ENCODE measurements around the gene WWTR1. TPM values are rescaled to one million over a fixed set of nuclear protein-coding genes. Genes with fewer than 3 reads are reported as not detected.
A peak's percentile ranks its signal among the peaks of the same experiment; 100 is the strongest.

The WWTR1 gene
- polyA plus RNA-seq, 1 donor: 29.2 TPM

DNA sequence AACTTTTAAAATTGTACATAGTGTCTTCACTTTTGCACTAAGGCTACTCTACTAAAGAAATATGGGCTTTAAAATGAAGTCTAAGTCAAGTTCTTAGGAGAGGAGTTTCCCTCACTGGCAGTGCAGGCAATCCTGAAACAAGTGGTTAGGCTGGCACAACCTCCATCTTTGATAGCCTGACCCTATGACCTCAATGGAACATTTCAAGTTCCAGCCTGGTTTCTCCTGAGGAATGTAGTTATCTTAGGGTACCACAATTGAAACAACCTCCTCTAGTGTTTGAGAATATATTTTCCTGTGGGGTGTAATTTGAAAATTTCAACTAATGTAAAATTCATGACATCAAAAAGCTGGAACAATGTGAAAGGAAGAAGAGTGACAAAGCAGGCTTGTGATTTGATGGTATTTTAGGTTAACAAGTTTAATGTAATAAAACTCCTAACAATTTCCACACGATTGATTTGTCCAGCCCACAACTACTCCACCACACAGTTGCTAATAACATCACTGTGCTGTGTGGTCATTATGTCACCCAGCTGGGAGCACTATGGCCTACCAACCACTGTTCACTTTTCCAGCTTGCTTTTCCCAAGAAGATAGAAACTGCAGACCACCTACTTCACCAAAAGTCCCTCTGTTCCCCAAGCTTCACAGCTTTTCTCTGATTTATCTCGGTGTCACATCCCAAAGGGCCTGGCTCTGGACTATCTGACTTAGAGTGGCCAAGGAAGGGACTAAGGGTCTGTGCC, 1.8 kb downstream of the WWTR1 start:
- WGBS (ENCODE audit: insufficient coverage, low lambda C conversion rate): no CpG with 5 or more reads among the region's 2 CpGs
- peaks cover 5% of the 10 kb centered on the region for H3K4me1 ChIP-seq (ENCODE audit: control insufficient read depth, insufficient read depth, low read length)
- no peak for DNase-seq

DNA sequence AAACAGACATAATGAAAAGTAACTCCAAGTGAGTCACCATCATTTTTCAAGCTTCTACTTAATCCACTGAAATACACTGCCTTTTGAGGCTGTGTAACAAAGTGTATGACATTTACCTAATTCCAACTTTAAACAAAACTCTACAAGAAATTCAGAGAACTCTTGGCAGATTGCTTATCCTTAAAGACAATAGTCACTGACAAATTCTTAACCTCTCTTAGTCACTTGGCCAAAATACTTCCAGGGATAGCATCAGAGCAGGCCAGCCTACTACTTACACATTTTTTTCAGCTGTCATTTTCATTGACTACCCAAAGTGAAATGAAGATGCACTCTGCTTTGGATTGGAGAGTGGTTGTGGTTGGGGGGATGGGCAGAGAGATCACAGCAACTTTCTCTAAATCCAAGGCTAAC, 3.6 kb downstream of the WWTR1 start:
- DNase-seq: no peak
- H3K27me3 ChIP-seq (ENCODE audit: control insufficient read depth, insufficient read depth, low read length): no peaks in the 10 kb centered on the region
- H3K4me3 ChIP-seq (ENCODE audit: low read length): no peak overlapping the region
- peaks cover 5% of the 10 kb centered on the region for H3K4me1 ChIP-seq (ENCODE audit: control insufficient read depth, insufficient read depth, low read length)
- H3K9me3 ChIP-seq (ENCODE audit: control insufficient read depth, low read depth, low read length): no peaks in the 10 kb centered on the region
- peaks cover 2% of the 10 kb centered on the region for H3K36me3 ChIP-seq (ENCODE audit: control insufficient read depth, insufficient read depth, low read length)
- H3K27ac ChIP-seq (ENCODE audit: low read length): no peak overlapping the region

More for the DNA sequence above, 1.8 kb downstream of the WWTR1 start:
- Histone ChIP-seq H3K9me3 (ENCODE audit: control insufficient read depth, low read depth, low read length) (no peaks in the 10 kb centered on the region), H3K27me3 (ENCODE audit: control insufficient read depth, insufficient read depth, low read length) (no peaks in the 10 kb centered on the region), H3K27ac (ENCODE audit: low read length) (peak overlapping the region; percentile 38), H3K36me3 (ENCODE audit: control insufficient read depth, insufficient read depth, low read length) (peaks cover 2% of the 10 kb centered on the region), H3K4me3 (ENCODE audit: low read length) (peak overlapping the region; percentile 57)

DNA sequence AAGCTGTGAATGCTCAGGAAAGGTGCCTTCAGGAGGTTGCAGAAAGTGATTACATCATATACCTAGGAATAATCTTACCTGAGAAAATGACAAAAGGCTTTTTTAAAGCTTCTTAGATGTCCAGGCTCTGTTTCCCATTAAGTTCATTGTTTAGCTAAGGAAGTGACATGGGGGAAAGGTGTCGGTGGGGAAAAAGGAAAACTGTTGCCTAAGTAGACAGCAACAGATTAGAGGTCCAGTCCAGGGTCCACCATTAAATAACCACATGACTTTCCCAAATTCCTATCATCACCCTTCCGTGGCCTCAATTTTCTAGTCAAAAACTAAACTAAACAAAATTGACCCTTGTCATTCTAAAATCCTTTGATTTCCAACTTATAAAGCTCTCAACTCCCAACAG, 4.3 kb downstream of the WWTR1 start:
- DNase-seq: no peak
- H3K27me3 ChIP-seq (ENCODE audit: control insufficient read depth, insufficient read depth, low read length): no peaks in the 10 kb centered on the region
- H3K9me3 ChIP-seq (ENCODE audit: control insufficient read depth, low read depth, low read length): no peaks in the 10 kb centered on the region
- no CpG with 5 or more reads among the region's 2 CpGs for WGBS (ENCODE audit: insufficient coverage, low lambda C conversion rate)
- no peak overlapping the region for H3K4me3 ChIP-seq (ENCODE audit: low read length)
- peaks cover 1% of the 10 kb centered on the region for H3K4me1 ChIP-seq (ENCODE audit: control insufficient read depth, insufficient read depth, low read length)
- H3K27ac ChIP-seq (ENCODE audit: low read length): no peak overlapping the region
- peaks cover 3% of the 10 kb centered on the region for H3K36me3 ChIP-seq (ENCODE audit: control insufficient read depth, insufficient read depth, low read length)

DNA sequence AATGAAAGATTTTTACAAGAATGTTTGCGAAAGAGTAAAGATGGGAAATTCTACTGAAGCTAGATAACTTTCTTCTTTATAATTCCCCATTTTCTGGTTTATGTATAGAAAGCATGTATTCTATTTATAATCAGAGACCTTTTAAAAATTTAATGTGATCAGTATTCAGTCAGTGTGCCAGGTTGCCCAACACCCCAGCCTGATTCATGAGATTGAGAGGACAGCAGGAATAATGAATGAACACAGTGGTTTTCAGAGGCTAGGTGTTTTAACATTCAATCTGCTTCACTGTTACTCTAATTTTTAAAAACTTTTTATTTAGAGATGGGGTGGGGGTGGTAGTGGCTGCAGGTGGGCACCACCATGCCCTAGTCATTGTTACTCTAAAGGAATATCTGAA, 4.7 kb downstream of the WWTR1 start:
- H3K27ac ChIP-seq (ENCODE audit: low read length): no peak overlapping the region
- H3K9me3 ChIP-seq (ENCODE audit: control insufficient read depth, low read depth, low read length): no peaks in the 10 kb centered on the region
- no peaks in the 10 kb centered on the region for H3K27me3 ChIP-seq (ENCODE audit: control insufficient read depth, insufficient read depth, low read length)
- 100% methylated on average over 1 of the region's 1 CpG for WGBS (ENCODE audit: insufficient coverage, low lambda C conversion rate)
- H3K4me1 ChIP-seq (ENCODE audit: control insufficient read depth, insufficient read depth, low read length): peaks cover 5% of the 10 kb centered on the region
- H3K4me3 ChIP-seq (ENCODE audit: low read length): no peak overlapping the region
- DNase-seq: no peak
- H3K36me3 ChIP-seq (ENCODE audit: control insufficient read depth, insufficient read depth, low read length): peaks cover 5% of the 10 kb centered on the region

DNA sequence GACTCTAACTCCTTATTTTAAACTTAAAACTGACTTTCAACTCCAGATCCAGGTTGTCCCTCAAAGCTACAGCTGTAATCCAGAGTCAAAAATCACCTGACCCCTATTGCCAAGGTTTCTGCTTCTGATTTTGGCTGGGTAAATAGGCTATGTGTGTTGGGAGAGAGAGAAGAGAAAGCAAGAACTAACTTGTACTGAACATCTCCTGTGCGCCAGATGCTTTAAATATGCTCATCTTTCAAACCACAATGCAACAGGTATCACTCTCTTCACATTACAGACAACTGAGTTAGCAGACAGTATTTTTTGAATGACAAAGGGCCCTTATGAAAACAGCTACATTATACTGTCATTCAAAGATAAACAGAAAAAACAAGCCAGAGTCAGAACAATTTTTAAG, 7.0 kb downstream of the WWTR1 start:
- peaks cover 5% of the 10 kb centered on the region for H3K4me1 ChIP-seq (ENCODE audit: control insufficient read depth, insufficient read depth, low read length)
- no CpG with 5 or more reads among the region's 1 CpG for WGBS (ENCODE audit: insufficient coverage, low lambda C conversion rate)
- H3K4me3 ChIP-seq (ENCODE audit: low read length): no peak overlapping the region
- H3K36me3 ChIP-seq (ENCODE audit: control insufficient read depth, insufficient read depth, low read length): peaks cover 7% of the 10 kb centered on the region
- H3K27ac ChIP-seq (ENCODE audit: low read length): no peak overlapping the region
- no peaks in the 10 kb centered on the region for H3K9me3 ChIP-seq (ENCODE audit: control insufficient read depth, low read depth, low read length)
- no peaks in the 10 kb centered on the region for H3K27me3 ChIP-seq (ENCODE audit: control insufficient read depth, insufficient read depth, low read length)
- DNase-seq: no peak

DNA sequence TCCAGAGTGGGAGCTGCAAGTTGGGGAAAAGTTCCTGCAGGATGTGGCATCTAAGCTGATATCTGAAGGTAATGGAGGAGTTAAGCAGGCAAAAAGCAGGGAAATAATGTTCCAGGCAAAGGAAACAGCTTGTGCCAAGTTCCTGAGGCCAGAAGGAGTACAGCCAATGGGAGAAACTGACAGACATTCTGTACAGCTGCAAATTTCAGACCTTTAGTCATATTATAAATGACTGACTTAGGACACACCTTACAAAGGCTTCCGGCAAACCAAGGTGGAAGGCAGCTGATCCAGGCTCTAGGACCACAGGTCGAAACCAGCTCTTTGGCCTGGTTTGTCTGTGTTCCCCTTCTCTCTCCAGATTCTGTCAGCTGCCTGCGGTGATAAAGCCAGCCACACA, 9.3 kb downstream of the WWTR1 start:
- peak; percentile 19 to 56 for DNase-seq
- H3K4me3 ChIP-seq (ENCODE audit: low read length): no peak overlapping the region
- no peaks in the 10 kb centered on the region for H3K27me3 ChIP-seq (ENCODE audit: control insufficient read depth, insufficient read depth, low read length)
- H3K27ac ChIP-seq (ENCODE audit: low read length): peak overlapping the region; percentile 20
- H3K4me1 ChIP-seq (ENCODE audit: control insufficient read depth, insufficient read depth, low read length): peaks cover 11% of the 10 kb centered on the region
- 90% methylated on average over 1 of the region's 3 CpGs for WGBS (ENCODE audit: insufficient coverage, low lambda C conversion rate)
- peaks cover 7% of the 10 kb centered on the region for H3K36me3 ChIP-seq (ENCODE audit: control insufficient read depth, insufficient read depth, low read length)
- H3K9me3 ChIP-seq (ENCODE audit: control insufficient read depth, low read depth, low read length): no peaks in the 10 kb centered on the region

DNA sequence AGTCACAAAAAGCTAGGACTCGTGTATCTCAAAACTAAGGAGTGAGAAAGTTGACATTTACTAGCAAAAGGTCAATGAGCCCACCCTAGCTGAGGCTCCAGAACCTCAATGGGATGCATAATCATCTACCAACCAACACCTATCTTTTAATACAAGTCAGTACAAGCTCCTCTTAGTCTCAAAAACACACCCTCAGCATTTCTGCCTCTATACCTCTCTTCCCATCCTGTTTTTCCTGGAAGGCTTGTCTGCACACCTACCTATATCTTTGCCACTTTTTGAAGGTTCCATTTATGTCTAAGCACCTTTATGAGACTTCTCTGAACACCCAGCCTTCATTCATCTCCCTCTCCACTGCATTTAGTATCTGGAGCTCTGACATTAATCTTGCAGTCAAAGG, 10.0 kb downstream of the WWTR1 start:
- WGBS (ENCODE audit: insufficient coverage, low lambda C conversion rate): no CpG with 5 or more reads among the region's 1 CpG
- peaks cover 7% of the 10 kb centered on the region for H3K36me3 ChIP-seq (ENCODE audit: control insufficient read depth, insufficient read depth, low read length)
- DNase-seq: no peak
- no peak overlapping the region for H3K4me3 ChIP-seq (ENCODE audit: low read length)
- no peak overlapping the region for H3K27ac ChIP-seq (ENCODE audit: low read length)
- H3K9me3 ChIP-seq (ENCODE audit: control insufficient read depth, low read depth, low read length): no peaks in the 10 kb centered on the region
- no peaks in the 10 kb centered on the region for H3K27me3 ChIP-seq (ENCODE audit: control insufficient read depth, insufficient read depth, low read length)
- H3K4me1 ChIP-seq (ENCODE audit: control insufficient read depth, insufficient read depth, low read length): peaks cover 18% of the 10 kb centered on the region

DNA sequence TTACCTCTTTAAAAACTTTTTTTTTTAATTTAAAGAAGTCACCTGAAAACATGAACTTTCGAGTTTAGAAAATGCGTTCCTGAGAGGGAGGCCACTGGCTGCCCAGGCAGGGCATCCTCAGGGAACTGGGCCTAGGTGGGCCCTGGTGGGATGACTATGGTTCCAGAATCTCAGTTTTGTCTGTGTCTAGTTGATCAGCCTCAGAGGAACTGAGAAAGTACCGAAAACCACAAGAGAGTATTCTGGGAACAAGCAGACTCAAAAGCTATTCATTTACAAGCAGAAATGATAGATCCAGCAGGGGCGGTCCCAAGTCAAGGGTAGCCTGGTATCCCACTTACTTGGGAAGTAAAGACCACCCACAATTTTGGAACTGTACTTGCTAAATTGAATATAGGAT, 10.5 kb downstream of the WWTR1 start:
- Histone ChIP-seq H3K36me3 (ENCODE audit: control insufficient read depth, insufficient read depth, low read length) (peaks cover 7% of the 10 kb centered on the region), H3K4me1 (ENCODE audit: control insufficient read depth, insufficient read depth, low read length) (peaks cover 20% of the 10 kb centered on the region), H3K27me3 (ENCODE audit: control insufficient read depth, insufficient read depth, low read length) (no peaks in the 10 kb centered on the region), H3K9me3 (ENCODE audit: control insufficient read depth, low read depth, low read length) (no peaks in the 10 kb centered on the region), H3K4me3 (ENCODE audit: low read length) (no peak overlapping the region), H3K27ac (ENCODE audit: low read length) (no peak overlapping the region)
- 100% methylated on average over 1 of the region's 4 CpGs for WGBS (ENCODE audit: insufficient coverage, low lambda C conversion rate)
- no peak for DNase-seq

DNA sequence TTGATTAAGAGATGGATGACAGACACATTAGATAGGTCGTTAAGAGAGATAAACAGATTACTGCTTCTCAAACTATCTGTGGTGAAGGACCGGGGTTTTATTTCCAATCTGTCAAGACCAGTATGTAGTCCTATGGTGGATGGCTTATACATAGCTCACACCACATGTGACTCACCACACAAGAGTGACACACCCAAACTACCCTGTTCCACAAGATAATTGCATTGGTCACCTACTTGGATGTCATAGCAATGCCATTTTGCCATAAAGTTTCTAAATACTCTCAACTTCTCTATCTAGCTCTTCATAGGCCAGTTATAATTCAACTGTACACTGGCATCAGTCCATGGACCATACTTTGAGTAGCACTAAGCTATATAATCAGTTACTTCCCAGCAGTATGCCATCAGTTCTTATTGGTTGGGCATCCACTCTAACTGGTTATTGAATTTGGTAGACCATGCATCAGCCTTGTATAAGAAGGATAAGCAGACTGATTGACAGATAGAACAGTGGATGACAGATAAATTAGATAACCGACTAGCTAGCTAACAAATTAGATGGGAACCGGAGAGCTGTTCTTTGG, 11.6 kb downstream of the WWTR1 start:
- H3K4me1 ChIP-seq (ENCODE audit: control insufficient read depth, insufficient read depth, low read length): peaks cover 21% of the 10 kb centered on the region
- H3K9me3 ChIP-seq (ENCODE audit: control insufficient read depth, low read depth, low read length): no peaks in the 10 kb centered on the region
- no peak for DNase-seq
- WGBS (ENCODE audit: insufficient coverage, low lambda C conversion rate): 76% methylated on average over 2 of the region's 4 CpGs
- peaks cover 5% of the 10 kb centered on the region for H3K36me3 ChIP-seq (ENCODE audit: control insufficient read depth, insufficient read depth, low read length)
- H3K4me3 ChIP-seq (ENCODE audit: low read length): no peak overlapping the region
- no peaks in the 10 kb centered on the region for H3K27me3 ChIP-seq (ENCODE audit: control insufficient read depth, insufficient read depth, low read length)
- H3K27ac ChIP-seq (ENCODE audit: low read length): no peak overlapping the region

DNA sequence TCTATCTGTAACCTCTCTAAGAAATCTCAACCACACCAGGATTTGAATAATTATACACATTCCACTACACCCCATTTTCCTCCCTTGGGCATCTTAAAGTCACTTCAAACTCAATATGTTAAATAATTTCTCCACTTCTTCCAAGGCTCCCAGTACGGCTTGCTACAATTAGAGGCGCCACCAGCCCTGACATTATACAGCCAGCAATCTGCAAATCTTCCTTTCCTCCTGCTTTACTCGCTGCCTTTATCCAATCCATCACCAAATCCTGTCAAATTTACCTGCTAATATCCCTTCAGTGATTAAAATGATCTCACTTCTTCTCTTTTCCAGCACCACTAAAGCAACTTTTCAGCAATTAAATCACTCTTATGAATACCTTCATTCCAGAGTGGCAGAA, 13.9 kb downstream of the WWTR1 start:
- no peaks in the 10 kb centered on the region for H3K27me3 ChIP-seq (ENCODE audit: control insufficient read depth, insufficient read depth, low read length)
- no peaks in the 10 kb centered on the region for H3K9me3 ChIP-seq (ENCODE audit: control insufficient read depth, low read depth, low read length)
- H3K36me3 ChIP-seq (ENCODE audit: control insufficient read depth, insufficient read depth, low read length): peaks cover 5% of the 10 kb centered on the region
- no peak for DNase-seq
- H3K4me1 ChIP-seq (ENCODE audit: control insufficient read depth, insufficient read depth, low read length): peaks cover 23% of the 10 kb centered on the region
- WGBS (ENCODE audit: insufficient coverage, low lambda C conversion rate): 77% methylated on average over 2 of the region's 3 CpGs
- H3K4me3 ChIP-seq (ENCODE audit: low read length): no peak overlapping the region
- no peak overlapping the region for H3K27ac ChIP-seq (ENCODE audit: low read length)

DNA sequence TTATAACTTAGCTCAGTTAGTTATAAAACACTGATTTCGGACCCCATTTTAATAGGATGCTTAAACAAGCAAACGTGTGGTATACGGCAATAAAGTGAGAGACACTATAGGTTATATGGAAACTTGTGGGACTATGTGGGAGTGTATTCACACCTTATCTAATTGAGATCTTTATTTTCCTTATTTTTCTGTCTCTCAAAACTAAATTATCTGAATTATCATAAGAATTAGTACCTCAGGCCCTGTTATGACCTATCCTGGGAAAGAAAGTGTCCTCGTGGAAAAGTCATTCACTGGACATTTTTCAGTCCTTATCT, 14.4 kb downstream of the WWTR1 start:
- Histone ChIP-seq H3K4me3 (ENCODE audit: low read length) (no peak overlapping the region), H3K36me3 (ENCODE audit: control insufficient read depth, insufficient read depth, low read length) (peaks cover 3% of the 10 kb centered on the region), H3K9me3 (ENCODE audit: control insufficient read depth, low read depth, low read length) (no peaks in the 10 kb centered on the region), H3K27me3 (ENCODE audit: control insufficient read depth, insufficient read depth, low read length) (no peaks in the 10 kb centered on the region), H3K4me1 (ENCODE audit: control insufficient read depth, insufficient read depth, low read length) (peaks cover 21% of the 10 kb centered on the region), H3K27ac (ENCODE audit: low read length) (peak overlapping the region; percentile 17)
- 20% methylated on average over 2 of the region's 4 CpGs for WGBS (ENCODE audit: insufficient coverage, low lambda C conversion rate)
- DNase-seq: no peak
